SH-SY5Y (cell line): Measurements from ENCODE around the gene BRPF1.

Experiments used
- GATA2 ChIP-seq: IDR thresholded peaks from 2 replicates; pipeline ENCODE4 v1.6.1; 2011; ENCODE audit warnings: mild to moderate bottlenecking, low read depth, low read length
- GATA3 ChIP-seq: IDR thresholded peaks from 2 replicates; pipeline ENCODE4 v1.6.1; 2011; ENCODE audit warnings: low read depth, mild to moderate bottlenecking, low read length, moderate library complexity

DNA sequence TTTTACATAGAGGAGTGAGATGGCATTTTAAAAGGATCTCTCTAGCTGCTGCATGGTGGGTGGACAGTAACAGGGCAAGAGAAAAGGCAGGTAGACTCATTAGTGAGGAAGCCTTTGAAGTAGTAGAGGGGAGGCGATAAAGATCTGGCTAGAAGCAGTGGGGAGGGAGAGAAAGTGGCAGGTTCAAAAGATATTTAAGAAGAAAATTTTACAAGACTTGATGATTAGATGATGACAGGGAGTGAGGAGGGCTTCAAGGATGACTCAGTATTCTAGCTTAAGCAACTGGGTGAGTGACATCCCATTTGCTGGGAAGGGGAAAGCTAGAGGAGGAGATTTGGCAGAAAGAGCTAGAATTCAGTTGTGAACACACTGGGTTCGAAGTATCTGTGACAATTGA is 3.8 kb upstream of the BRPF1 start:
- no peak for TF ChIP-seq GATA2
- no peak for TF ChIP-seq GATA3
